GM21526 (cell line): ENCODE data around the gene RBPJ.
"Not testable (repeated sequence)": the region's sequence is repeated elsewhere in the genome, so short reads cannot be mapped to it uniquely, and the experiment has no call there.

ENCODE experiments used
- ATAC-seq: cut with Tn5 transposase; IDR thresholded peaks from one replicate; pipeline ENCODE4 v1.9.1; 2021; ENCODE audit warnings: moderate library complexity; ENCODE audit not compliant: unreplicated experiment, low FRiP score

Gene RBPJ

DNA sequence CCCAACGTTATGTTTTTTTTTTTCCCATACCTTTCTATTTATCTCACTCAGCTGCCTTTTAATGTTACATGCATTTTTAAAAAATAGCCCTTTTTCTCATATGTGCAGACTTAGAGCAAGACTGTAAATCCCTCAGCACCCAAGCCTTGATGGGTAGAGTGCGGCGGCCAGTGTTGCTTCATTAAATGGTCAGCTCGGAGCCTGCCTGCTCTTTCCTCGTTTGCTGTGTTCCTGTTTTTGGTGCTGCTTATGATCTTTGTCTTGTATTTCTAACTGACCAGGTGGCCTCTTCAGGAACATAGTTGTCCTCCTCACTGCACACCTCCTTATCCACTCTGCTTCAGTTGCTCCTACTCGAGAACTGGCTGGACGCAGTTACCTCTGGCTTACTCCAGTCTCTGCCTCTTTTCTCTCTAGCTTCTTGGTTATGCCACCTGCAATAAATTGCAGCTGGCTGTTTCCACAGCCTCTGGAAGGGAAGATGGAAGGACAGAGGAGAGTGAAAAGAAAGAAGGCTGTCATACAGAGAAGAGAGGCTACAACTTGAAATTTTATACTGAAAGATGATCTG, 10.7 kb downstream of the RBPJ start:
- no peak for ATAC-seq

DNA sequence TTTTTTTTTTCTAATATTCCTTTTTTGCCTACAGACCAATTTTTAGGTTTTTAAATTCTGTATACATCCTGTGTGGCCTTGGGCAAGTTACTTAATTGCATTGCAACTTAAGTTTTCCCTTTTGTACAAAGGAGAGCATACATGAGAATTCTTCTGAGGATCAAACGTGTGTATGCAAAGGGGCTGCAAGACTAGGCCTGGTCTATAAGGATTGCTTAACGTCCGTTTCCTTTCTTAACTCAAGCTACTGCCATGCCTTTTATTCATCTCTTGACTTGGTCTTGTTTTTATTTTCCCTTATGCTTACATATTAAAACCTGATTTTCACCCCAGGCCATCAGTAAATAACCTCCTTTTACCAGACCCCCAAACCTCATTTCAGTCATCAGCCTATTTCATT, 13.6 kb downstream of the RBPJ start:
- no peak for ATAC-seq

DNA sequence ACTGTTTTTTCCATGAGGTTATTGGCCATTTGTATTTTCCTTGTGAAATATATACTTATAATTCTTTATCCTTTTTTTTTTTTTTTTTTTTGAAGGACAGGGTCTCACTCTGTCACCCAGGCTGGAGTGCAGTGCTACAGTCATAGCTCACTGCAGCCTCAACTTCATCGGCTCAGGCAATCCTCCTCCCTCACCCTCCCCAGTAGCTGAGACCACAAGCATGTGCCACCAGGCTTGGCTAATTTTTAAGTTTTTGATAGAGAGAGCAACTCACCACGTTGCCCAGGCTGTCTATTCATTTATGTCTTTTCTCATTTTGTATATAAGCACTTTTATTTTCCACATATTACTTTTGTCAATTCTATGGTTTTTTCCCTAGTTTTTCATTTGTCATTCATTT, 16.8 kb downstream of the RBPJ start:
- ATAC-seq = no peak

DNA sequence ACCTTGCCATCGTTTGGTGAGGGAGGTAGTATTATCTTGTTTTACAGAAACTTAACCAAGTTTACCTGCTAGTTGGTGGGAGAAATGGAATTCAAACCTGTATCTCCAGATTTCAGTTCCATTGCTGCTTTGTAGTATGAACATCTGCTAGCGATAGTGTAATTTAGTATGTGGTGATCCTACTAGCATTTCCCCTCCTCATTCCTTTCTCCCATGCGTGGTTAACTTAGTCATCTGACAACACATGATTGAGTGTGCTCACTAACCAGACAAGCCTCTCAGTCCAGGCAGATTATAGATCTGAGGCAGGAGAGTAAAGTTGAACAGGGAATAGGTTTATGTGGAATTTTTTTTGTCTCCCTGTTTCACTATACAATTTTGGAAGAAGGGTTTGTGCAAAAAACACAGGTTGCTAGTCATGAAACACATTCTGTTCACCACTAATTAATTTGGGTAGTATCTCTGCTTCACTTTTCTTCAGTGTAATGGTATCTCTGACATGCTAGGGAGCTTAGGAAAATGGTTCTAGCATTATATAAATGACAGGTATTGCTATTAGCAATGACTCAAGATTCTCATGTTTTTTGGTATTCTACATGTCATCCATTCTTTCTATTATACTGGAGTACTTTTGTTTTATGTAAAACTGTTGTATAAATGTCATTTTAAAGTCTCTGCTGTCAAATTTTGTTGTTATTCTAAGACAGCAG, 21.7 kb downstream of the RBPJ start:
- no peak for ATAC-seq

DNA sequence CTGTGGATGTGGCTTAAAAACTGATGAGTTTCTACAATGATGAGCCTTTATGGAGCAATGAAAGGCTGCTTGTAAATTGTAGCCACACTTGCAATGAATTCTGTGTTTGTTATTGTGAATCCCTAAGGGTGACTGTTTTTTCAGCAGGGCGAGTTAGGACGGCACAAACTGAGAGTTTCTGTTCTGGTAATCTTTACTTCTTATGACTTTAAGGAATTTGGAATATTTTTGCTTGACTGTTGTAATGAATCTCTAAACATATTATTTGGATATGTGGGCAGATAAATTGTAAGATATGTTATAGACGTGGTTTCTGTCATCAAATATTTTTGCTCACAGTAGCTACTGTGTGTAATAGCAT, 22.2 kb downstream of the RBPJ start:
- no peak for ATAC-seq

DNA sequence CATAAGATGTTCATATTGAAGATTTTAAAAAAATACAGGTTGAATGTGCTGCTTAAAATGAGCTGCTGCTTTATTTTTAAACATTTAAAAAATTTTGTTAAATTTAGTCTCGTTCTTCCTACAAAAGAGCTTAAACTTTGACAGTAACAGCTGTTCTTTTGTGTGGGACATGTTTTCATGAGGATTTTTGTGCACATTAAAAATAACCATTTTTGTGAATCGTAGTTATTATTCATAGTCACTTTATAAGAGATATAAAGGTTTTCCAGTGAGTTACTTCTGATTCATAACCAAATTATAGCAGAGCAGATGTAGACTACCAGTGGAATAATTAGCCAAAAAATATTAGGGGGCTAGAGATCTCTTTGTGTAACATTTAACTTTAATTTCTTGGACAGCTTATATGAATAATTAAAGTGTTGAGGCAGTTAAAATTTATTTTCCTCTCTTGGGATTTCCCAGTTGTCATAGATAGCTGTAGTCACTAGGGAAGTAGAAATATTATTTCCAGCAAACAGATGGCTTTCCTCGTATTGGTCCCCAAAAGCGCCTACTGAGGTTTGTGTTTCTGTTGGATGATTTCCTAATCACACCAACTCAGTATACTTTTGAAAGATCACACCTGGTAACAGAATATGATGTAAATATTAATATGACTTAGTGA, 24.2 kb downstream of the RBPJ start:
- no peak for ATAC-seq

DNA sequence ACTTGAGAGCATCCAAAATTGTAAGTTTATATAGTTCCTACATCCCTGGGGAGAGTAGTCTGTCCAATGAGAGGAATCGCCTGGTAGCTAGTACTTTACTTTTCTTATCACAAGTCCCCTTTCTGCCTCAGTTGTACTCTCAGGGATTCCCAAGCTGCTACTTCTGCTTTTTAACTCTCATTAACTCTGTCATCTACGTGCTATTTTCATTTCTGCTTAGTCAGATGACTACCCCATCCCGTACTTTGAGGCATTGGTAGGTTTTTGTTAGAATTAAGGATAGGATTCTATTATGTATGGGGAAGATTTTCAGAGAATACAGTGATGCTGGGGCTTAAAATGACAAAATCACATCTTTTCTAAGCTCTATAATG, 24.7 kb downstream of the RBPJ start:
- ATAC-seq = no peak

DNA sequence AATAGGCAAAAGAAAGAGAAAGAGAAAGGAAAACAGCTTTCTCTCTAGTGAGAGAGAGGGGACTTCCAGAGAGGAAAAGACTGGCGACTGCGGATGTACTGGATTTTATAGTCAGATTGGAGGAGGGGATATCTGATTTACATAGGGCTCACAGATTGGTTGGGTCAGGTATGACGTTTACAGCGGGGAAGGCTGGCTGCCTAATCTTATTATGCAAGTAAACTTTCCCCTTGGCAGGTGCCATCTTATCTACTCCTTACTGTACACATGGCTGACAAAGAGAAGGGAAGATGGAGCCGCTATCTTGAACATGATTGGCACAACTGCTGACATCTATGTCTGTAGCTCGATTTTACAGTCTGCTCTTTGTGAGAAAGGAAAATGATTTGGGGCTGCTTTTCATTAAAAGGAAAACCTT, 25.4 kb downstream of the RBPJ start:
- ATAC-seq = no peak

DNA sequence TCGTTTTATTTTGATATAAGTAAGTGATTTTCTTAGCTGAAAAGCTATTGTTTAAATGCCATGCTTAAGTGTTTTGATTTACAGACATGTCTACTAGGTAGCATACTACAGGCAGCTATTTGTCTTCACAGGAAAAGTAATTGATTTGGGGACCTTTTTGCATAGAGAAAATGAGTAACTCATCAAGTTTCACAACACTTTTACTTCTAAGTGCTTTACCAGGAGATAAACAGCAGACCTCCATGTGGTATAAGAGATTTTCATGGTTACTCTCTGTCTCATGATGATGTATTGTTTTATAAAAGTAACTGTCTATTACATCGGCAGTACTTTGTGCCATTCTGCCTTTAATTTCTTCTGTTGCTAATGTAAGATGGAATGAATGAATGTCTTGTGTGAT, 28.7 kb downstream of the RBPJ start:
- no peak for ATAC-seq

DNA sequence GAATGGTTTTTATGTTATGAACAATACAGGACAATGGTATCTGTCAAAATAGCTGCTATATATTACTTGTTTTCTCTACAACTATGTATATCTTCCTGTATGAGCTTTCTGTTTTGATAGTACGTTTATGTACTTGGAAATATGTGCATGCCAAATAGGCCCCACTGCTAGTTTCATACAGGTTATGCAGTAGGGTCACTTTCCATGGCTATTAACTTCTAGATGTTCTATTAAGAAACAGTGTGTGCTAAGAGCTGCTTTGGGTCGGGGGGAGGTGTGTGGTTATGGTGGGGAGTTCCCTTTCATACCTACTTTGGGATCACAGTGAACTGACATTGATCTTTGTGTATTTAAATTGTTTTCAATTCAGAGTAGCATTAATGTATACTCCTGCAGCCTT, 30.9 kb downstream of the RBPJ start:
- no peak for ATAC-seq

DNA sequence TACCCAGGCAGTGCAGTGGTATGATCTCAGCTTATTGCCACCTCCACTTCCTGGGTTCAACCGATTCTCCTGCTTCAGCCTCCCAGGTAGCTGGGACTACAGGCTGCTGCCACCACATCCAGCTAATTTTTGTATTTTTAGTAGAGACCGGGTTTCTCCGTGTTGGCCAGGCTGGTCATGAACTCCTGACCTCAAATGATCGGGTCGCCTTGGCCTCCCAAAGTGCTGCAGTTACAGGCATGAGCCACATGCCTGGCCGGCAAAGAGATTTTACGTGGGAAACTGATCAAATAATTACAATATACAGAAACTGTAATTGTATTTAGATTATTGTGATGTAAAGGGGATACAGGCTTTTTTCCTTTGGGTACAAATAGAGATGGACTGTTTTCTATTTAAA, 33.7 kb downstream of the RBPJ start:
- ATAC-seq = no peak

DNA sequence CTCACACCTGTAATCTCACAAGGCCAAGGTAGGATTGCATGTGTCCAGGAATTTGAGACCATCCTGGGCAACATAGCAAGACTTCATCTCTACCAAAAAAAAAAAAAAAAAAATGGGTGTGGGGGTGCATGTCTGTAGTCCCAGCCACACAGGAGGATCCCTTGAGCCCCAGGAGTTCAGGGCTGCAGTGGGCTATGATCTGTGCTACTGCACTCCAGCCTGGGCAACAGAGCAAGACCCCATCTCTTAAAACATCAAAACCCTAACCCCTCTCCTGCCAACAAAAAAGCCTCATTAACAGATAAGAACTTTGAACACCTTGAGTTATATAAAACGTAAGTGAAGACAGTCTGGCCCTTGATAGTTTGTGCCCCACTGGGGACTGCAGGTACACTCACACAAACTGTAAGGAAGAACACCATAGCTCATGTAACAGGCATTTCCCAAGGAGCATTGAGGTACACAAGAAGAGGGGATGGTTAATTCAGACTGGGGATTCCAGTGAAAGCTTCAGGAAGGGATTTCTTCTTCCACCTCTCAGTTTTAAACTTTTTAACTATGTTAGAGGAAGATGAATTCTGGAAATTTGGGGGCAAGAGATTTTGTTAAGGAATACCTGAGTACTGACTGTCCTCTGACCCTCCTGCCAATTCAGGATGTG, 34.7 kb downstream of the RBPJ start:
- ATAC-seq = no peak

DNA sequence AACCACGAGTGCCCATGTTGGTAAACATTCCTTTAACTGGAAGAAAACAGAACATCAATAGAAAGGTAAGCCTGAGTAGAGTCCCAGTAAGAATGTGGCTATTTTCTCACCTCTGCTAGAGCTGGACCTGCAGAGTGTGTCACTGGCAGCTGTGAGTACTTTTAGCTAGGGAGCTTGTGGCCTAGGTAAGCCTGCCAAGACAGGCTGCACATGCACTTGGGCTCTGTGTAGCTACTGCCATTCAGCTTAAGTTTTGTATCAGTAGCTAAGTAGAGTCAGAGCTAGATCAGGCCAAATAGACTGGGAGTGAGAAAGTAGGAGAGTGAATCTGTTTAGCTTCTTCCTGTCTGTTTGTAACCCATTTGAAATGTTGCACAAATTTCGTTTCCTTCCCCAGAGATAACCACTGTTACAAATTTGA, 35.3 kb downstream of the RBPJ start:
- ATAC-seq = no peak

DNA sequence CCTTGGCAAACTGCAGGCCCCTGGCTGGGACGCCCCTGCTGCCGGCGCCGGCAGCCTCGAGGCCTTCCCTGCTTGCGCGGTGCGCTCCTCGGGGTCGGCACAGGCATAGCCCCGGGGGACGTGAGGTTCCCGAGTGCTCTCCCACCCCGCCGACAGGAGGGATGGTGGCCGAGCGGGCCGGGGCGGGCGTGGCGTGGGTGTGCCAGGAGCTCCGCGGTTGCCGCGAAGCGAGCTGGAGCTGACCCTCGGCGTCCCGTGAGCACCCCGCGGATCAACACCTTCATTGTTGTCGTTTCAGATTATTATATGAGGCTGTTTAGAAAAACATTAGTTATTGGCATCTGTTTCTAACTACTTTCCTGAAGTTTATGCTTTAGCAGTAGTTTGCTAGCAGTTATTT, 38.7 kb downstream of the RBPJ start:
- ATAC-seq = not testable (repeated sequence)

DNA sequence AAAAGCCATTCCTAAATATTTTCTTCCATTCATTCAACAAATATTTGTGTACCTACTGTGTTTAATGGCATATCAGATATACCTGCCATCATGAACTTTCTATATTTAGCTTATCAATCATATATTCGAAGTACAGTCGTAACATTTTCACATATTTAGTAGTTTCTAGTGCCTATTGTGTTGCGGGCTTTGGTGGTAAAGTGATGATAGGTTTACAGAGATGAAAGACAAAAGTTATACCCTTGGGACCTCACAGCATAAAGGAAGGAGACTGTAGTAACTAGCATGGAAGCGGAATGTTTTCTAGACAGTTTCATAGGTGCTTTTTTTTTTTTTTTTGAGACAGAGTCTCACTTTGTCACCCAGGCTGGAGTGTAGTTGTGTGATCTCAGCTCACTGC, 39.5 kb downstream of the RBPJ start:
- no peak for ATAC-seq

DNA sequence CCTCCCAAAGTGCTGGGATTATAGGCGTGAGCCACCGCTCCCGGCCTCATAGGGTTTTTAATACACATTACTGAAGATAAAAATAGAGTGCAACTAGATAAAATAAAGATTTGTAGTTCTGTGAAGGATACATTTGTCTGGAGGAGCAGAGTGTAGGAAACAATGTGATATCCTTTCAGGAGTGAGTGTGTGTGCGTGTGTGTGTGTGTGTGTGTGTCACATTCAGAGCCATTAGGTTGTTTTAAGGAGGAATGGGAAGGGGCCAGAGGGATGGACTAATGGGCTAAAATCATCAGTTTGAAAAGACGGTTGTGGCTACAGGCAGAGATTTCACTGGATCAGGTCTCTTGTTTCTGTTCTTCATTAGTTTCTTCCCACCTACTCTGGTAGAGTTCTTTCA, 40.0 kb downstream of the RBPJ start:
- no peak for ATAC-seq

DNA sequence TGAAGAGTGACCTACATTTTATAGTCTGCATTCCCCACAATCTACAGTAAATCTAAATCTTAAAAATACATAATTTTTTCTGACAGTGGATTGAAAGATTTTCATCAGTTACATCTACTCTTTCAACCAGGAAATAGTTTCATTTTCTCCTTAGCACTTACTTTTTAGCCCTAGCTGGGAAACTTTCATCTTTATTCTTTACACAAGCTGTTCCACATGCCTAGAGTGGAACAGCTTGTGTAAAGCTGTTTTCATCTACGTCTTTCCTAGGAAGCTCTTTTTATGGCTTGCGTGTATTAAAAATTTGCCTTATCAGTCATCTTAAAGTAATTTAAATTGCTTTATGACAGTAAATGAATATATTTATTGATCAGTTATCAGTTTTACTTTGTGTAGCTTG, 40.5 kb downstream of the RBPJ start:
- no peak for ATAC-seq

DNA sequence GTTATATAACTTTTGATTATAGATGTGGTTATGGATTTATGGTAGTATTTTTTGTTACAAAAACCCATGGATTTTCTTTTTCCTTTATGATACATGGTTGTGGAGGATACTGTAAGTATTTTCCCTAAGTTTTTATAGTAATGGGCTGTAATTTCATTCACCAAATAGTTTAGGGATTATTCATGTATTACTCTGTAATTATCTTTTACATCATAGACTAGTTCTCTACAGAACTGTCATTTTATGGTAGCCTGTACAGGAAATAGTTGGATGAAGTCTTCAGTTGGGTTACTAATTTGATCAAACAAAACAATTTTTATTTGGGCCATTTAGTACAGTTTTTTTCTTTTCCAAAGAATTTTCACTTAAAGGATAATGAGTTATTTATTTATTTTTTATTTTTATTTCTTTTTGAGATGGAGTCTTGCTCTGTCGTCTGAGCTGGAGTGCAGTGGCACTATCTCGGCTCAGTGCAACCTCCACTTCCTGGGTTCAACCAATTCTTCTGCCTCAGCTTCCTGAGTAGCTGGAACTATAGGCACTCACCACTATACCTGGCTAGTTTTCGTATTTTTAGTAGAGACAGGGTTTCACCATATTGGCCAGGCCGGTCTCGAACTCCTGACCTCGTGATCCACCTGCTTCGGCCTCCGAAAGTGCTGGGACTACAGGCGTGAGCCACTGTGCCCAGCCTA, 42.1 kb downstream of the RBPJ start:
- ATAC-seq = no peak

DNA sequence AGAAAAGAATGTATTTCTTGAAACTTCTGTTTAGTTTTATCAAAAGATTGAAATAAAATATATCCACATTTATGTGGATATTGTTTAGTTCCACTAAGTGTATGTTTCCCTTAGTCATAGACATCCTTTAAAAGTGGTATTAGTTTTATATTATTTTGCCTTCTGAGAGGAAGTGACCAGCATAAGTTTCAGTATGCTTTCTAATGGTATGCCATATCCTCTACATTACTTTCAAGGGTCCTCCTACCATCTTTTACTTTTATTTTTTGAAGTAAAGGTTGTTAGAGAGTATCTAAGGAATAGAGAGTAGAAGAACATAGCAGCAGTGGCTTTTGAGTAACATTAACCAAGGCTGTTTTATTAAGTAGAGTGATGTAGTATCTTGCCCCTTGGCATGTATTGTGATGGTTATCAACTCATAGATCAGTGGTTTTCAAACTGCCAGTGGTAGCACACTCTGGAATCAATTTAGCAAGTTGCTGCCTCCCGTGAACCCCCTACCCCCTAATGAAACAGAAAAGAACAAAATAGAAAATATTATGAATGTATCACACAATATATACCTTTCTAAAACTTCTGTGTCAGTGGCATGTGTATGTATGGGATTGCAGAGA, 44.8 kb downstream of the RBPJ start:
- ATAC-seq = no peak

DNA sequence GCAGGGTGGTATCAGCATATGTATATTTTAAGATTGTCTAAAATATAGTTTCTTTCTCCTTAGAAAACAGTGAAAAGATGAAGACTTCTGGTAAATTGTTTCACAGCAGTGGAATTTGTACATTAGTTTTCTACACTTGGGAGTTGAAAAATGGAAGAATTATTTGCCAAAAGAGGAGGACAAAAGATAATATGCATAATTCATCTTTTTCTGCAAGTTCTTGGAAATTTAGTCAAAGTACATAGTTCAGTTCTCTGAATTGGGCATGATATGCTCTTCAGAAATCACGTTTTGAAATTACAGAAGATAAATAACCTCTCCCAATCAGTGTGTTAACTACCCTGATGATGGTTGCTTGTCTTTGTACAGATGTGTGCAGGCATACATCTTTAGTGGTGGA, 47.0 kb downstream of the RBPJ start:
- no peak for ATAC-seq

DNA sequence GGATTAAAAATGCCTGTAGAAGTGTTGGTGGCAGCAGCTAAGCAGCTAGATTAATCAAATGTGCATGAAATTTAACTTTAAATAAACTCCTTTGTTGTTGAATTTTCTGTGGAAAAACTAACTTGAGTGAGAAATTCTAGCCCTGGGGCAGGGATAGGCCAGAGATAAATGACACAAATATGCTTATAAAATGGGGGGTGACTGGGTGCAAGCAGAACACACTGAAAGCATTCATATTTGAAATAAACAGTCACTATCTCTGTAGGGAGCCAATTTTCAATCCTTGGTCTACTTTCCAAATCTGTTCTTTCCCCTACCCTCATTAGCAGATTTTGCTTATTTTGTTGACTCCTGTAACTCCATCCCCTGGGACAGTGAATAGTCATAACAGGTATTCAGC, 47.9 kb downstream of the RBPJ start:
- ATAC-seq = no peak
